Stimulated activated naive CD8-positive, alpha-beta T cell treated with anti-CD3 and anti-CD28 coated beads, Interleukin-15, Interleukin-2, amounts not matched to agents 100 U/mL and 50 U/mL, for 24 hours (primary cell): ENCODE data around the gene B4GALT1.
"Not testable (repeated sequence)": the region's sequence is repeated elsewhere in the genome, so short reads cannot be mapped to it uniquely, and the experiment has no call there.

Experiments
- ATAC-seq: fragments of 150-1000 bp; cut with Tn5 transposase; one replicate; pipeline ENCODE4 v1.10.0; 2021
- DNase-seq: peaks from one replicate; pipeline ENCODE4 v3.0.0; 2021

Gene B4GALT1

DNA sequence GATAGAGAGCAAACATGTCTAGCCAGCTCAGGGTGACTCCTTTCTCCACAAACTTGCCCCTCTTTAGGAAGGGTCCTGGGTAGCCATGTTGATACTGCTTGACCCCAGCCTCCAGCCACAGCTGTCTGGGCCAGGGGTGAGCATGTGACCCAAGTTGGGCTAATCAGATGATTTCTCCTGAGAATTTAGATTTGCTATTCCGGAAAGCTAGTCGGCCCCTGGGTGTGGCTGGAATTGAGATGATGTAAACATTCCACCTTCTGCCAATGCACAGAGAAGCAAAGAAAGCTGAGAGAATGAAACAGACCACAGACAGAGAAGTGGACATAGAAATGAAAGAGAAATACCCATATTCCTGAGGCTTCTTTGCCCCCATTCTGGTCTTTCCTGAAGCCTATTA, 17.8 kb upstream of the B4GALT1 start:
- DNase-seq (no peak), ATAC-seq (no peak)

GRCh38 chr9:33182519-33182918, 15.4 kb upstream of the B4GALT1 start:
- ATAC-seq (no peak), DNase-seq (no peak)

GRCh38 chr9:33180526-33181184, 13.5 kb upstream of the B4GALT1 start:
- ATAC-seq (no peak), DNase-seq (no peak)

GRCh38 chr9:33178972-33179697, 12.0 kb upstream of the B4GALT1 start:
- no peak for ATAC-seq

GRCh38 chr9:33177639-33178038, 10.5 kb upstream of the B4GALT1 start:
- ATAC-seq (no peak), DNase-seq (no peak)

More at GRCh38 chr9:33178972-33179697, 12.0 kb upstream of the B4GALT1 start:
- DNase-seq, result no peak

DNA sequence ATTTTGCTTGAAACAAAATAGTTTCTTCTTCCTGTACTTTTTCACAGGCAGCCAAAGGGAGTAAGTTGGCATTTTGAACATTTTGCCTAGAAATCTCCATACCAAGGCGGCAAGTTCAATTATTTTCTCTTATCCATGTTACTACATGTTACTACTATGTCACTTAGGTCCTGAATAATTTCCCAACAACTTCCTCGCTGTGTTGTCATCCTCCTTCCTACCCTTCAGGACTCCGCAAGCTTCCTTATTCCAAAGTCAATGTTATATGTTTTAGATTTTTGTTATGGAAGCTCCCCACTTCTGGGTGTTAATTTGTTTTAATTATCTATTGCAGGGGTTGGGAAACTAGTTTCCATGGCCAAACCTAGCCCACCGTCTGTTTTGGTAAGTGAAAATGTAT, 9.9 kb upstream of the B4GALT1 start:
- ATAC-seq (no peak), DNase-seq (no peak)

DNA sequence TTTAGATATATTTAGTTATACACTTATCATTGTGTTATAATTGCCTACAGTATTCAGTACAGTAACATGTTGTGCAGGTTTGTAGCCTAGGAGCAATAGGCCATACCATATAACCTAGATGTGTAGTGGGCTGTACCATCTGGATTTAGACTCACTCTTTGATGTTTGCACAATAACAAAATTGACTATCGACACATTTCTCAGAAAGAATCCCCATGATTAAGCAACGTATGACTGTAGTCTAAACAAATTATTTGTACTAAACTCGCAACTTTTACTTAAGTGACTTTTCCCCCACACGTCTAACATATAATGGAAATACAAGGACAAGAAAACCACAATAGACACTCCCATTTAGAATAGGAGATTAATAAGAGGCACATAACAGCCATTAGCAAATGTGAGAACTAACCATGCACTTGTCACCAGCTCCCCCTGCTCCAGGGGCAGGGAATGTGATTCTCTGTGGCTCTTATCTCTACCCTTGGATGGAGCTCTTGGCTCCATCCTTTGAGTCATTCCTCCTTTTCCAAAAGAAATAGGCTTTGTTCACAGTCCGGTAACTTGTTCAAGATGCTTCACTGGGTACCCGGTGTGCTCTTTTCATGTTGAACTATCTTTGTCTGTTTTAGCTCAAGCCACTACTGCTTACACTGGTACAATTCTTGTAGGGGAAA, 8.7 kb upstream of the B4GALT1 start:
- DNase-seq, result no peak
- no peak for ATAC-seq

GRCh38 chr9:33172256-33173238, 5.4 kb upstream of the B4GALT1 start:
- no peak for DNase-seq

DNA sequence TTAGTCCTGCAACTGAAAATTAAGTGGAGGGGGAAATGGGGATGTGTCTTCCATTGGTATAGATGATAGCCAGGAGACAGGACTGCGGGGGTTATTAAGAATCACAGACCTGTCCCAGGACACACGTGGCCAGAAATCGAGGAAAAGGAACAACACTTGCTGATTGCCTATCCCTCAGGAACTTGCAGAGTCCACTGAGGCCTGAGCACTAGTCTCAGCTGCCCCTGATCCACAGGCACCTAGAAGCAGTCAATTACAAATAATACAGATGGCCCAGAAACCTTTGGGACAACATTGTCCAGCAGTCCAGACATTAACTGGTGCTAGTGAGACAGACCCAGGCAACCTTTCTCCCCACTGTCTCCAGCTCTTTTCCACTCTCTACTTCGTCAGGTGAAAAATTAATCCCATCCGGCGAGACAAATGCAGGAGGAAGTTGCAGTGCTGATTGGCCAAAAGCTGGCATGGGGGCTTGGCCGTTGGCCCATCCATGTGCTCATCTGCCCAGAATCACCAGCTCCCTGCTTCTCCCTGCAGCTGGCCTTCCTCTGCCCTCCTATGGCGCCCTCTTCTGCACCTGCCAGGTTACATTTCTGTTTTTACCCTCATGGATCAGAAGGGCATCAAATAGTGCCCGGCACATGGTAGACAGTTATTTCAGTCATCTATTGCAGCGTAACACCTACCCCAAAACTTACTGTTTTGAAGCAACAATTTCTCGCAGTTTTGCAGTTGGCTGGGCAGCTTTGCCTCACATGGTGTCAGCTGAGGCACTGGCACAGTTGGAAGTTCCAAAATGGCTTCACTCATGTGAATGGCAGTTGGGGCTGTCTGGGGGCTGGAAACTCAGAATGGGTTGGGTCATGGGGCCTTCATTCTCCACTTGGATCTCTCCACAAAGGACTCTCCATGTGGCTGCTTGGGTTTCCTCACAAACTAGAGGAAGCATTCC, 3.6 kb upstream of the B4GALT1 start:
- peak; percentile 66 for DNase-seq
- no peak for ATAC-seq

More at GRCh38 chr9:33172256-33173238, 5.4 kb upstream of the B4GALT1 start:
- no peak for ATAC-seq

DNA sequence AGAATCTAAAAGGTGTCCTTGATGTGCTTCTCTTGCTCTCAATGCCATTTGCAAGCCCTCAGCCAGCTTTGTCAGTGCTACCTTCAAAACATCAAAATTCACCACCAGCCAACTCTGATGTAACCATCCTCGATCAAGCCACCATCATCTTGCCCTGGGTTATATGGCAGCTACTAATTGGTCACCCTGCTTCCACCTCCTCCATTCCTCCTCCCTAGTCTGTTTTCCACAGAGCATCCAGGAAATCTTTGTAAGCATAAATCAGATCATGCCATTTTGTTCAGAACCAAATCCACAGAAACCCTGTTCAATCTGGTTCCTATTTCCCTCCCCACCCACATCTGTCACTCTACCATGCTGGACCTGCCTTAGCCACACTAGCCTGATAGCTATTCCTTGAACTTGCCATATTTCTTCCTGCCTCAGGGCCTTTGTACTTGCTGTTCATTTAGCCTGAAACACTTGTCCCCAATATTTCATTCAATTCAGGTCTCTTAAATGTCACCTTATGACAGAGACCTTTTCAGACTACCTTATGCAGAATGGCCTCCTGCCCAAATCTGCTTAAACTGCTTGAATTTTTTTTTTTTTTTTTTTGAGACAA, 1.9 kb upstream of the B4GALT1 start:
- DNase-seq (no peak), ATAC-seq (no peak)

GRCh38 chr9:33167972-33168461, 881 bp upstream of the B4GALT1 start:
- ATAC-seq (no peak), DNase-seq (peak; percentile 31)

GRCh38 chr9:33166231-33167083, 679 bp downstream of the B4GALT1 start:
- peak; percentile 7 for ATAC-seq

GRCh38 chr9:33165263-33166151, 1.6 kb downstream of the B4GALT1 start:
- ATAC-seq (peak; percentile 5), DNase-seq (no peak)

More at GRCh38 chr9:33166231-33167083, 679 bp downstream of the B4GALT1 start:
- peak; percentile 49 for DNase-seq

- not testable (repeated sequence) for DNase-seq, ATAC-seq
These were observed 2.2 kb downstream of the B4GALT1 start for GRCh38 chr9:33164921-33165262.

DNA sequence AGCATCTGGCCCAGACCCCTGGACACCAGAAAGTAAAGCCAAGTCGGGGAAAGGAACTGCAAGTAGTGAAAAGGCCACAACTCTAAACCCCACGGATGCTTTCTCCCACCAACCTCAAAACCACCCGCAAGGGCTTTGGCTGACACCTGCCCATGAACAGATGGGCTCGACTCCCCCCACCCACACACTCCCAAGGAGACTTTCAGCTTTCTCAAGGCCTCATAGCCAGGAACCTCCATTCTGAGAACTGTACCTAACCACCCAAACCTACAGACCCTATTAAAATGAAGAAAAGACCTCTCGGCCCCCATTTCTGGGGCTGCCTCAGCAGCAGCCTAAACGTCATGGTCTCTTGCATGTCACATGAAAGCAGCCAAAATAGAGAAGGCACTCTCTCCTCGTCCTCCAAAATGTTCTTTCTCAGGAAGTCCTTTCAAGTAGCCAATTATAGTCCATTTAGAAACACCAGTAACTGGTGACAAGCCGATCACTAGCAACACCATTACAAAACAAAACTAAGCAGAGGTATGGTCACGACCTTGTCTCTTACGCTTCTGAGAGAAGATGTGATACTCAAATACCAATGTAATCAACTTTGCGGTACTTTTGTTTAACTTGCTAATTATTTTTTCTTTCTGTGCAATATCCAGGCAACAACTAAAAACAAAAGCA, 2.9 kb downstream of the B4GALT1 start:
- no peak for ATAC-seq

GRCh38 chr9:33163433-33164137, 3.6 kb downstream of the B4GALT1 start:
- DNase-seq (no peak), ATAC-seq (no peak)

More for the DNA sequence above, 2.9 kb downstream of the B4GALT1 start:
- DNase-seq, result peak; percentile 50
